Measurements from ENCODE around the gene E2F7. TPM values are rescaled to one million over a fixed set of nuclear protein-coding genes. Genes with fewer than 3 reads are reported as not detected.

The E2F7 gene
- total RNA-seq, 1 experiment from 2014 or later = 19.5 TPM

GRCh38 chr12:77033658-77034536 is 31.5 kb downstream of the E2F7 start:
- H3K36me3 ChIP-seq (ENCODE audit: control insufficient read depth in 1 of 2, insufficient read depth in 2 of 2, low read length in 2 of 2) = peaks cover 8 to 51% of the 10 kb centered on the region in 2 experiments; a peak in 3 of 4 replicates
- ChIA-PET RAD21 (ENCODE audit: low non-redundant PET in 1 of 2, low total read pairs in 2 of 2, uncharacterized antibody in 2 of 2, unreplicated experiment in 2 of 2) (no interaction called here), POLR2A (no interaction called here), CTCF (no interaction called here)
- DNase-seq (ENCODE audit: low read depth, low spot score) (no peak), ATAC-seq (no peak)
- H3K4me2 ChIP-seq (ENCODE audit: low read length) = no peak overlapping the region
- H2AFZ ChIP-seq (ENCODE audit: low read depth, low read length, poor library complexity, severe bottlenecking) = no peak overlapping the region
- no peaks in the 10 kb centered on the region for H3K9me2 ChIP-seq (ENCODE audit: insufficient read depth)
- no peaks in the 10 kb centered on the region for H3K27me3 ChIP-seq (ENCODE audit: insufficient read depth, low read length)
- no peak overlapping the region for H3K9ac ChIP-seq (ENCODE audit: low read length)
- no peak overlapping the region for H3K27ac ChIP-seq (ENCODE audit: low read depth, low read length)
- no peaks in the 10 kb centered on the region for H3K9me3 ChIP-seq (ENCODE audit: control insufficient read depth in 1 of 2, insufficient read depth in 1 of 2, low read depth in 1 of 2, low read length in 2 of 2)
- peaks cover 0 to 15% of the 10 kb centered on the region in 2 experiments; a peak in 2 of 4 replicates for H3K4me1 ChIP-seq (ENCODE audit: control insufficient read depth in 1 of 2, insufficient read depth in 2 of 2, low read length in 2 of 2)
- no peak overlapping the region for H3K4me3 ChIP-seq (replicated peaks in 1 of 2; ENCODE audit: low read depth in 1 of 2, low read length in 2 of 2)
- intact Hi-C loops (cut with micrococcal nuclease) = no loop called here
- H4K20me1 ChIP-seq (ENCODE audit: insufficient read depth) = no peaks in the 10 kb centered on the region
- peaks cover 5% of the 10 kb centered on the region; the same call in 1 of the 2 replicates for H3K79me2 ChIP-seq (ENCODE audit: insufficient read depth, low read length)
- TF ChIP-seq ATF3 (IDR thresholded peaks at IDR 0.05) (no peak), EZH2 (IDR thresholded peaks at IDR 0.05) (no peak), SP1 (IDR thresholded peaks at IDR 0.05; ENCODE audit: low read depth) (no peak), ZBTB33 (IDR thresholded peaks at IDR 0.05; ENCODE audit: extremely low read depth, insufficient replicate concordance, low read length) (no peak), JUND (IDR thresholded peaks at IDR 0.05) (no peak), FOSL1 (IDR thresholded peaks at IDR 0.05; ENCODE audit: low read depth) (no peak), CBX3 (IDR thresholded peaks at IDR 0.05; ENCODE audit: low read depth) (no peak), ZFX (IDR thresholded peaks at IDR 0.05) (no peak), SRF (IDR thresholded peaks at IDR 0.05; ENCODE audit: low read depth) (no peak), EZH2phosphoT487 (IDR thresholded peaks at IDR 0.05; ENCODE audit: borderline replicate concordance) (no peak), ZNF274 (IDR thresholded peaks at IDR 0.05; ENCODE audit: low read depth, low read length) (no peak), EGR1 (IDR thresholded peaks at IDR 0.05; ENCODE audit: low read depth) (no peak), CEBPB (IDR thresholded peaks at IDR 0.05; ENCODE audit: low read depth) (no peak), YY1 (IDR thresholded peaks at IDR 0.05; ENCODE audit: extremely low read depth, insufficient replicate concordance, low read depth, low read length) (no peak), POLR2AphosphoS5 (IDR thresholded peaks at IDR 0.05; ENCODE audit: low read depth, low read length) (no peak), REST (IDR thresholded peaks at IDR 0.05; ENCODE audit: low read depth) (no peak), POLR2A (IDR thresholded peaks at IDR 0.05; ENCODE audit: borderline replicate concordance, extremely low read depth, insufficient read depth, insufficient read length) (no peak)
- TF ChIP-seq, protein P1, sequence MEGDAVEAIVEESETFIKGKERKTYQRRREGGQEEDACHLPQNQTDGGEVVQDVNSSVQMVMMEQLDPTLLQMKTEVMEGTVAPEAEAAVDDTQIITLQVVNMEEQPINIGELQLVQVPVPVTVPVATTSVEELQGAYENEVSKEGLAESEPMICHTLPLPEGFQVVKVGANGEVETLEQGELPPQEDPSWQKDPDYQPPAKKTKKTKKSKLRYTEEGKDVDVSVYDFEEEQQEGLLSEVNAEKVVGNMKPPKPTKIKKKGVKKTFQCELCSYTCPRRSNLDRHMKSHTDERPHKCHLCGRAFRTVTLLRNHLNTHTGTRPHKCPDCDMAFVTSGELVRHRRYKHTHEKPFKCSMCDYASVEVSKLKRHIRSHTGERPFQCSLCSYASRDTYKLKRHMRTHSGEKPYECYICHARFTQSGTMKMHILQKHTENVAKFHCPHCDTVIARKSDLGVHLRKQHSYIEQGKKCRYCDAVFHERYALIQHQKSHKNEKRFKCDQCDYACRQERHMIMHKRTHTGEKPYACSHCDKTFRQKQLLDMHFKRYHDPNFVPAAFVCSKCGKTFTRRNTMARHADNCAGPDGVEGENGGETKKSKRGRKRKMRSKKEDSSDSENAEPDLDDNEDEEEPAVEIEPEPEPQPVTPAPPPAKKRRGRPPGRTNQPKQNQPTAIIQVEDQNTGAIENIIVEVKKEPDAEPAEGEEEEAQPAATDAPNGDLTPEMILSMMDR (IDR thresholded peaks at IDR 0.05 in 2 of 3, conservative IDR thresholded peaks at IDR 0.05 in 1 of 3; ENCODE audit: borderline replicate concordance in 1 of 3, insufficient read depth in 1 of 3, low read depth in 2 of 3, low read length in 2 of 3) = no peak
- no TSS peak for BruUV-seq (replicated peaks)
